Endodermal cell (in vitro differentiated cells): ENCODE results near the gene SUFU. TPM values are rescaled to one million over a fixed set of nuclear protein-coding genes. Genes with fewer than 3 reads are reported as not detected.

Experiments used
- DNase-seq: peaks from one replicate; pipeline ENCODE4 v3.0.0-alpha.2; 2017
- H3K27ac ChIP-seq: 2 replicates; pipeline ENCODE4 v1.5.1; 2013; ENCODE audit warnings: mild to moderate bottlenecking, low read depth, low read length, moderate library complexity
- H3K27me3 ChIP-seq: 2 replicates; pipeline ENCODE4 v1.6.1; 2013; ENCODE audit warnings: mild to moderate bottlenecking, low read length, moderate library complexity; ENCODE audit not compliant: insufficient read depth, control insufficient read depth, poor library complexity, severe bottlenecking
- H3K36me3 ChIP-seq: 2 replicates; pipeline ENCODE4 v1.7.0; 2013; ENCODE audit warnings: mild to moderate bottlenecking, low read length, moderate library complexity; ENCODE audit not compliant: control insufficient read depth, insufficient read depth
- H3K4me1 ChIP-seq: one replicate; pipeline ENCODE4 v1.7.0; 2013; ENCODE audit warnings: low read length; ENCODE audit not compliant: control insufficient read depth, insufficient read depth
- H3K4me3 ChIP-seq: 2 replicates; pipeline ENCODE4 v1.5.1; 2013; ENCODE audit warnings: mild to moderate bottlenecking, low read length, moderate library complexity
- H3K9ac ChIP-seq: 2 replicates; pipeline ENCODE4 v1.6.1; 2013; ENCODE audit warnings: mild to moderate bottlenecking, low read length, moderate library complexity; ENCODE audit not compliant: poor library complexity, severe bottlenecking; ENCODE audit errors: extremely low read depth
- H3K9me3 ChIP-seq: 2 replicates; pipeline ENCODE4 v1.6.1; 2013; ENCODE audit warnings: mild to moderate bottlenecking, low read length, moderate library complexity; ENCODE audit not compliant: control insufficient read depth
- H3K27ac Mint-ChIP-seq: 2 replicates; pipeline ENCODE4 v1.8.0; 2020; ENCODE audit warnings: mixed read lengths
- H3K27me3 Mint-ChIP-seq: 2 replicates; pipeline ENCODE4 v1.8.0; 2021; ENCODE audit warnings: mild to moderate bottlenecking, mixed read lengths; ENCODE audit not compliant: insufficient read depth
- H3K36me3 Mint-ChIP-seq: 2 replicates; pipeline ENCODE4 v1.8.0; 2020; ENCODE audit warnings: low read depth, mixed read lengths
- H3K4me1 Mint-ChIP-seq: 2 replicates; pipeline ENCODE4 v1.8.0; 2020; ENCODE audit warnings: mixed read lengths
- H3K4me3 Mint-ChIP-seq: 2 replicates; pipeline ENCODE4 v1.8.0; 2020; ENCODE audit warnings: mild to moderate bottlenecking, moderate library complexity, mixed read lengths
- H3K9me3 Mint-ChIP-seq: 2 replicates; pipeline ENCODE4 v1.8.0; 2020; ENCODE audit warnings: mild to moderate bottlenecking, mixed read lengths
- CTCF ChIP-seq: fragments of 200-600 bp; sonication (generic); conservative IDR thresholded peaks from 2 replicates; pipeline ENCODE4 v1.5.0; 2021; ENCODE audit warnings: antibody characterized with exemption, mild to moderate bottlenecking
- WGBS, 2 experiments: methylation state at CpG; one replicate each; pipeline versions ENCODE4 v1.1.5 to v1.1.7; 2013; ENCODE audit warnings: missing lambda C conversion rate in 2 of 2, mixed read lengths in 1 of 2; ENCODE audit not compliant: insufficient coverage in 1 of 2, insufficient read length in 1 of 2; 5-methylcytosine and 5-hydroxymethylcytosine counted together
- total RNA-seq, 2 donors: library from RNA; stranded (reverse); fragmentation: NEBNext Ultra II Directional in 1 of 2; extraction: Animal tissue kit (Norgen Biotek cat#: 25700) in 1 of 2; gene quantifications; 2 replicates in 1 of 2; 3 replicates in 1 of 2; pipeline ENCODE4 v1.2.1, GENCODE V29; 2021

SUFU gene
- total RNA-seq, 2 donors from 2014 or later: 19.1 to 20.6 TPM

GRCh38 chr10:102564209-102564834 lies 60.5 kb downstream of the SUFU start:
- Mint-ChIP-seq H3K9me3 (no peaks in the 10 kb centered on the region), H3K4me3 (no peak overlapping the region), H3K36me3 (peaks cover 30% of the 10 kb centered on the region), H3K27me3 (peaks cover 81% of the 10 kb centered on the region), H3K27ac (no peak overlapping the region), H3K4me1 (no peaks in the 10 kb centered on the region)
- no peak for TF ChIP-seq CTCF
- H3K4me3 ChIP-seq: no peak overlapping the region
- H3K27me3 ChIP-seq: no peaks in the 10 kb centered on the region
- no peaks in the 10 kb centered on the region for H3K4me1 ChIP-seq
- DNase-seq: no peak
- no peak overlapping the region for H3K27ac ChIP-seq
- H3K36me3 ChIP-seq: no peaks in the 10 kb centered on the region
- no peaks in the 10 kb centered on the region for H3K9me3 ChIP-seq
- WGBS, 2 experiments: 88 to 97% methylated on average over 10 of the region's 10 CpGs
- H3K9ac ChIP-seq: no peak overlapping the region

GRCh38 chr10:102565793-102566192 lies 62.0 kb downstream of the SUFU start:
- H3K27me3 ChIP-seq: no peaks in the 10 kb centered on the region
- 54 to 57% methylated on average over 7 to 8 of the region's 8 CpGs for WGBS, 2 experiments

GRCh38 chr10:102578782-102579181 lies 75.0 kb downstream of the SUFU start:
- no peaks in the 10 kb centered on the region for H3K36me3 Mint-ChIP-seq
- DNase-seq: no peak
- no peaks in the 10 kb centered on the region for H3K9me3 Mint-ChIP-seq
- peaks cover 34% of the 10 kb centered on the region for H3K4me1 Mint-ChIP-seq
- no peaks in the 10 kb centered on the region for H3K27me3 ChIP-seq
- TF ChIP-seq CTCF: no peak
- H3K4me3 Mint-ChIP-seq: no peak overlapping the region
- H3K36me3 ChIP-seq: no peaks in the 10 kb centered on the region
- H3K9ac ChIP-seq: no peak overlapping the region
- no peaks in the 10 kb centered on the region for H3K27me3 Mint-ChIP-seq
- H3K4me1 ChIP-seq: peaks cover 7% of the 10 kb centered on the region
- H3K4me3 ChIP-seq: no peak overlapping the region
- 67 to 80% methylated on average over 1 of the region's 1 CpG for WGBS, 2 experiments
- H3K9me3 ChIP-seq: no peaks in the 10 kb centered on the region
- no peak overlapping the region for H3K27ac Mint-ChIP-seq
- H3K27ac ChIP-seq: no peak overlapping the region

More at GRCh38 chr10:102565793-102566192, 62.0 kb downstream of the SUFU start:
- peaks cover 28% of the 10 kb centered on the region for H3K36me3 Mint-ChIP-seq
- Histone ChIP-seq H3K9me3 (no peaks in the 10 kb centered on the region), H3K9ac (no peak overlapping the region), H3K27ac (no peak overlapping the region), H3K4me1 (no peaks in the 10 kb centered on the region), H3K4me3 (no peak overlapping the region), H3K36me3 (no peaks in the 10 kb centered on the region)
- H3K27ac Mint-ChIP-seq: no peak overlapping the region
- TF ChIP-seq CTCF: peak; percentile 80
- peak; percentile 93 for DNase-seq
- no peaks in the 10 kb centered on the region for H3K4me1 Mint-ChIP-seq
- H3K9me3 Mint-ChIP-seq: no peaks in the 10 kb centered on the region
- no peak overlapping the region for H3K4me3 Mint-ChIP-seq
- H3K27me3 Mint-ChIP-seq: peaks cover 88% of the 10 kb centered on the region
